Measurements from ENCODE around the gene GNL1.

GNL1 gene

GRCh38 chr6:30554404-30554803 is 1.9 kb downstream of the GNL1 start:
- peak overlapping the region in 1 of 7 experiments; percentile 2 for H3K4me3 ChIP-seq (ENCODE audit: control insufficient read depth in 1 of 7, extremely low read depth in 1 of 7, insufficient read depth in 4 of 7, low read depth in 2 of 7, low read length in 6 of 7)
- H3K27ac ChIP-seq (ENCODE audit: insufficient read depth in 1 of 2, low read depth in 1 of 2, low read length in 2 of 2, poor library complexity in 1 of 2, severe bottlenecking in 2 of 2): no peak overlapping the region
- H3K27me3 ChIP-seq (replicated peaks in 2 of 5; ENCODE audit: control insufficient read depth in 4 of 5, insufficient read depth in 5 of 5, low read length in 4 of 5): no peaks in the 10 kb centered on the region
- 100% methylated on average over 2 of the region's 4 CpGs for WGBS (ENCODE audit: insufficient coverage)
- peaks cover 16 to 45% (median 28%) of the 10 kb centered on the region in 4 experiments for H3K36me3 ChIP-seq (ENCODE audit: control insufficient read depth in 4 of 4, insufficient read depth in 4 of 4, low read length in 3 of 4)
- ChIA-PET POLR2A (interaction anchor here (0.6 to 1.5 kb wide), 3 partner anchors 10 to 27 kb away, joined by 3 to 5 read pairs (median 3); no protein-coding TSS in a partner anchor), CTCF (interaction anchor here (0.6 to 17.6 kb wide), 11 partner anchors 11 to 178 kb away, joined by 3 to 259 read pairs (median 3); no protein-coding TSS in a partner anchor)
- no peak for DNase-seq
- H3K9me3 ChIP-seq (ENCODE audit: control extremely low read depth in 1 of 5, control insufficient read depth in 4 of 5, insufficient read depth in 2 of 5, low read depth in 1 of 5, low read length in 4 of 5): no peaks in the 10 kb centered on the region
- peaks cover 8 to 30% (median 23%) of the 10 kb centered on the region in 4 experiments for H3K4me1 ChIP-seq (ENCODE audit: control extremely low read depth in 1 of 4, control insufficient read depth in 4 of 4, insufficient read depth in 4 of 4, low read length in 3 of 4)

GRCh38 chr6:30548375-30548774 is 7.9 kb downstream of the GNL1 start:
- POLR2A ChIA-PET: interaction anchor here (0.6 to 1.2 kb wide), 2 partner anchors 38 to 51 kb away, joined by 3 to 4 read pairs; no protein-coding TSS in a partner anchor
- Histone ChIP-seq H3K4me1 (ENCODE audit: control extremely low read depth in 1 of 4, control insufficient read depth in 4 of 4, insufficient read depth in 4 of 4, low read length in 3 of 4) (peaks cover 0 to 4% (median 0%) of the 10 kb centered on the region in 4 experiments), H3K4me3 (ENCODE audit: control insufficient read depth in 1 of 7, extremely low read depth in 1 of 7, insufficient read depth in 4 of 7, low read depth in 2 of 7, low read length in 6 of 7) (no peak overlapping the region), H3K27me3 (replicated peaks in 2 of 5; ENCODE audit: control insufficient read depth in 4 of 5, insufficient read depth in 5 of 5, low read length in 4 of 5) (no peaks in the 10 kb centered on the region), H3K36me3 (ENCODE audit: control insufficient read depth in 4 of 4, insufficient read depth in 4 of 4, low read length in 3 of 4) (peaks cover 20 to 65% (median 38%) of the 10 kb centered on the region in 4 experiments), H3K27ac (ENCODE audit: insufficient read depth in 1 of 2, low read depth in 1 of 2, low read length in 2 of 2, poor library complexity in 1 of 2, severe bottlenecking in 2 of 2) (no peak overlapping the region), H3K9me3 (ENCODE audit: control extremely low read depth in 1 of 5, control insufficient read depth in 4 of 5, insufficient read depth in 2 of 5, low read depth in 1 of 5, low read length in 4 of 5) (no peaks in the 10 kb centered on the region)
- DNase-seq: no peak
- CTCF ChIA-PET: interaction anchor here (0.8 to 17.6 kb wide), 7 partner anchors 15 to 65 kb away, joined by 3 to 259 read pairs (median 3); no protein-coding TSS in a partner anchor
- 100% methylated on average over 2 of the region's 2 CpGs for WGBS (ENCODE audit: insufficient coverage)

GRCh38 chr6:30547454-30547853 is 8.8 kb downstream of the GNL1 start:
- WGBS (ENCODE audit: insufficient coverage): 91% methylated on average over 5 of the region's 6 CpGs
- Histone ChIP-seq H3K4me3 (ENCODE audit: control insufficient read depth in 1 of 7, extremely low read depth in 1 of 7, insufficient read depth in 4 of 7, low read depth in 2 of 7, low read length in 6 of 7) (no peak overlapping the region), H3K27me3 (replicated peaks in 2 of 5; ENCODE audit: control insufficient read depth in 4 of 5, insufficient read depth in 5 of 5, low read length in 4 of 5) (no peaks in the 10 kb centered on the region), H3K27ac (ENCODE audit: insufficient read depth in 1 of 2, low read depth in 1 of 2, low read length in 2 of 2, poor library complexity in 1 of 2, severe bottlenecking in 2 of 2) (no peak overlapping the region), H3K4me1 (ENCODE audit: control extremely low read depth in 1 of 4, control insufficient read depth in 4 of 4, insufficient read depth in 4 of 4, low read length in 3 of 4) (peaks cover 3 to 10% (median 5%) of the 10 kb centered on the region in 4 experiments), H3K36me3 (ENCODE audit: control insufficient read depth in 4 of 4, insufficient read depth in 4 of 4, low read length in 3 of 4) (peaks cover 18 to 56% (median 30%) of the 10 kb centered on the region in 4 experiments), H3K9me3 (ENCODE audit: control extremely low read depth in 1 of 5, control insufficient read depth in 4 of 5, insufficient read depth in 2 of 5, low read depth in 1 of 5, low read length in 4 of 5) (no peaks in the 10 kb centered on the region)
- ChIA-PET POLR2A (no interaction called here), CTCF (interaction anchor here (0.9 to 17.6 kb wide), 5 partner anchors 15 to 64 kb away, joined by 3 to 259 read pairs (median 4); no protein-coding TSS in a partner anchor)
- DNase-seq: no peak

GRCh38 chr6:30544666-30545272 is 11.5 kb downstream of the GNL1 start:
- ChIA-PET POLR2A (interaction anchor here (0.6 to 1.4 kb wide), 7 partner anchors 10 to 244 kb away, joined by 3 to 4 read pairs (median 3); no protein-coding TSS in a partner anchor), CTCF (interaction anchor here (0.7 to 17.6 kb wide), 23 partner anchors 9 to 184 kb away, joined by 3 to 259 read pairs (median 6); partner anchors contain the start of genes GNL1 and PRR3)
- DNase-seq: peak; percentile 70 to 78 (median 76)
- no peak overlapping the region for H3K27ac ChIP-seq (ENCODE audit: insufficient read depth in 1 of 2, low read depth in 1 of 2, low read length in 2 of 2, poor library complexity in 1 of 2, severe bottlenecking in 2 of 2)
- H3K36me3 ChIP-seq (ENCODE audit: control insufficient read depth in 4 of 4, insufficient read depth in 4 of 4, low read length in 3 of 4): peaks cover 8 to 34% (median 15%) of the 10 kb centered on the region in 4 experiments
- H3K27me3 ChIP-seq (replicated peaks in 2 of 5; ENCODE audit: control insufficient read depth in 4 of 5, insufficient read depth in 5 of 5, low read length in 4 of 5): no peaks in the 10 kb centered on the region
- no peaks in the 10 kb centered on the region for H3K9me3 ChIP-seq (ENCODE audit: control extremely low read depth in 1 of 5, control insufficient read depth in 4 of 5, insufficient read depth in 2 of 5, low read depth in 1 of 5, low read length in 4 of 5)
- no peak overlapping the region for H3K4me3 ChIP-seq (ENCODE audit: control insufficient read depth in 1 of 7, extremely low read depth in 1 of 7, insufficient read depth in 4 of 7, low read depth in 2 of 7, low read length in 6 of 7)
- peaks cover 8 to 20% (median 15%) of the 10 kb centered on the region in 4 experiments for H3K4me1 ChIP-seq (ENCODE audit: control extremely low read depth in 1 of 4, control insufficient read depth in 4 of 4, insufficient read depth in 4 of 4, low read length in 3 of 4)
- 54% methylated on average over 6 of the region's 6 CpGs for whole genome bisulfite sequencing (ENCODE audit: insufficient coverage)

- no peak overlapping the region for H3K27ac ChIP-seq (ENCODE audit: insufficient read depth in 1 of 2, low read depth in 1 of 2, low read length in 2 of 2, poor library complexity in 1 of 2, severe bottlenecking in 2 of 2)
- H3K9me3 ChIP-seq (ENCODE audit: control extremely low read depth in 1 of 5, control insufficient read depth in 4 of 5, insufficient read depth in 2 of 5, low read depth in 1 of 5, low read length in 4 of 5): no peaks in the 10 kb centered on the region
- no peak overlapping the region for H3K4me3 ChIP-seq (ENCODE audit: control insufficient read depth in 1 of 7, extremely low read depth in 1 of 7, insufficient read depth in 4 of 7, low read depth in 2 of 7, low read length in 6 of 7)
- DNase-seq: no peak
- POLR2A ChIA-PET: interaction anchor here (0.6 to 1.0 kb wide), 2 partner anchors 14 to 54 kb away, joined by 3 to 4 read pairs; no protein-coding TSS in a partner anchor
- peaks cover 4 to 26% (median 15%) of the 10 kb centered on the region in 4 experiments for H3K36me3 ChIP-seq (ENCODE audit: control insufficient read depth in 4 of 4, insufficient read depth in 4 of 4, low read length in 3 of 4)
- CTCF ChIA-PET: interaction anchor here (1.0 to 17.6 kb wide), 16 partner anchors 11 to 278 kb away, joined by 3 to 259 read pairs (median 6); partner anchors contain the start of genes DHX16, GNL1 and PRR3
- no peaks in the 10 kb centered on the region for H3K27me3 ChIP-seq (replicated peaks in 2 of 5; ENCODE audit: control insufficient read depth in 4 of 5, insufficient read depth in 5 of 5, low read length in 4 of 5)
- H3K4me1 ChIP-seq (ENCODE audit: control extremely low read depth in 1 of 4, control insufficient read depth in 4 of 4, insufficient read depth in 4 of 4, low read length in 3 of 4): peaks cover 8 to 20% (median 15%) of the 10 kb centered on the region in 4 experiments
- 95% methylated on average over 3 of the region's 3 CpGs for WGBS (ENCODE audit: insufficient coverage)
These were observed 12.5 kb downstream of the GNL1 start for GRCh38 chr6:30543821-30544220.

- Histone ChIP-seq H3K36me3 (ENCODE audit: control insufficient read depth in 4 of 4, insufficient read depth in 4 of 4, low read length in 3 of 4) (peaks cover 2 to 19% (median 9%) of the 10 kb centered on the region in 4 experiments), H3K27ac (ENCODE audit: insufficient read depth in 1 of 2, low read depth in 1 of 2, low read length in 2 of 2, poor library complexity in 1 of 2, severe bottlenecking in 2 of 2) (no peak overlapping the region), H3K9me3 (ENCODE audit: control extremely low read depth in 1 of 5, control insufficient read depth in 4 of 5, insufficient read depth in 2 of 5, low read depth in 1 of 5, low read length in 4 of 5) (no peaks in the 10 kb centered on the region), H3K27me3 (replicated peaks in 2 of 5; ENCODE audit: control insufficient read depth in 4 of 5, insufficient read depth in 5 of 5, low read length in 4 of 5) (no peaks in the 10 kb centered on the region), H3K4me1 (ENCODE audit: control extremely low read depth in 1 of 4, control insufficient read depth in 4 of 4, insufficient read depth in 4 of 4, low read length in 3 of 4) (peaks cover 8 to 20% (median 15%) of the 10 kb centered on the region in 4 experiments), H3K4me3 (ENCODE audit: control insufficient read depth in 1 of 7, extremely low read depth in 1 of 7, insufficient read depth in 4 of 7, low read depth in 2 of 7, low read length in 6 of 7) (no peak overlapping the region)
- CTCF ChIA-PET: interaction anchor here (1.0 to 17.6 kb wide), 19 partner anchors 12 to 279 kb away, joined by 3 to 259 read pairs (median 7); partner anchors contain the start of genes DHX16, GNL1 and PRR3
- POLR2A ChIA-PET: interaction anchor here (1.0 to 1.8 kb wide), 6 partner anchors 11 to 73 kb away, joined by 3 to 8 read pairs (median 5); no protein-coding TSS in a partner anchor
- WGBS (ENCODE audit: insufficient coverage): no CpG with 5 or more reads among the region's 1 CpG
- no peak for DNase-seq
These were observed 13.4 kb downstream of the GNL1 start for GRCh38 chr6:30542915-30543314.
